NCI-H510A treated with DMSO at 0.1 percent for 48 hours (cell line): ENCODE measurements around the gene SUCLG2.
"Not testable (repeated sequence)": the region's sequence is repeated elsewhere in the genome, so short reads cannot be mapped to it uniquely, and the experiment has no call there.

Source experiments
- DNase-seq: peaks from one replicate; lab custom pipeline; 2025; lab: John Stamatoyannopoulos, UW

The SUCLG2 gene

GRCh38 chr3:67609709-67610108, 44.7 kb downstream of the SUCLG2 start:
- DNase-seq, result no peak

GRCh38 chr3:67608034-67608433, 46.4 kb downstream of the SUCLG2 start:
- DNase-seq, result no peak

- no peak for DNase-seq
Observed at GRCh38 chr3:67605377-67605776, 49.0 kb downstream of the SUCLG2 start.

GRCh38 chr3:67602816-67603215, 51.6 kb downstream of the SUCLG2 start:
- DNase-seq, result no peak

- no peak for DNase-seq
Observed at GRCh38 chr3:67601919-67602608, 52.3 kb downstream of the SUCLG2 start.

GRCh38 chr3:67601385-67601784, 53.0 kb downstream of the SUCLG2 start:
- no peak for DNase-seq

GRCh38 chr3:67599821-67600220, 54.6 kb downstream of the SUCLG2 start:
- DNase-seq, result no peak

- no peak for DNase-seq
Observed at GRCh38 chr3:67598814-67599556, 55.4 kb downstream of the SUCLG2 start.

GRCh38 chr3:67595424-67595823, 59.0 kb downstream of the SUCLG2 start:
- DNase-seq, result no peak

- DNase-seq, result no peak
Observed at GRCh38 chr3:67593761-67594234, 60.6 kb downstream of the SUCLG2 start.

- no peak for DNase-seq
Observed at GRCh38 chr3:67592057-67592456, 62.4 kb downstream of the SUCLG2 start.

- no peak for DNase-seq
Observed at GRCh38 chr3:67587811-67588210, 66.6 kb downstream of the SUCLG2 start.

- DNase-seq, result no peak
Observed at GRCh38 chr3:67587301-67587700, 67.1 kb downstream of the SUCLG2 start.

GRCh38 chr3:67584608-67585007, 69.8 kb downstream of the SUCLG2 start:
- not testable (repeated sequence) for DNase-seq

GRCh38 chr3:67580430-67581000, 73.9 kb downstream of the SUCLG2 start:
- no peak for DNase-seq

- no peak for DNase-seq
Observed at GRCh38 chr3:67578416-67578815, 76.0 kb downstream of the SUCLG2 start.

GRCh38 chr3:67576441-67576840, 78.0 kb downstream of the SUCLG2 start:
- no peak for DNase-seq

- DNase-seq, result no peak
Observed at GRCh38 chr3:67569324-67569723, 85.1 kb downstream of the SUCLG2 start.

GRCh38 chr3:67567893-67568292, 86.5 kb downstream of the SUCLG2 start:
- no peak for DNase-seq

GRCh38 chr3:67564973-67565372, 89.4 kb downstream of the SUCLG2 start:
- DNase-seq, result no peak

GRCh38 chr3:67564008-67564407, 90.4 kb downstream of the SUCLG2 start:
- no peak for DNase-seq

GRCh38 chr3:67561667-67562394, 92.6 kb downstream of the SUCLG2 start:
- DNase-seq, result no peak
